K562 (cell line): ENCODE results near the gene FKBP9. TPM values are rescaled to one million over a fixed set of nuclear protein-coding genes. Genes with fewer than 3 reads are reported as not detected.

ENCODE experiments used
- CEBPB ChIP-seq: fragments of 450-650 bp; IDR thresholded peaks from 2 replicates; pipeline ENCODE4 v1.6.1; 2016; ENCODE audit warnings: missing genetic modification characterization, missing compliant biosample characterization
- CREM ChIP-seq: IDR thresholded peaks from 2 replicates; pipeline ENCODE4 v1.6.1; 2014; ENCODE audit warnings: antibody characterized with exemption, low read depth
- FOXA1 ChIP-seq: fragments of 450-650 bp; IDR thresholded peaks from 2 replicates; pipeline ENCODE4 v1.6.1; 2016; ENCODE audit warnings: mild to moderate bottlenecking, borderline replicate concordance
- MAFG ChIP-seq: fragments of 450-650 bp; conservative IDR thresholded peaks from 2 replicates; pipeline ENCODE4 v1.6.1; 2016; ENCODE audit warnings: missing genetic modification characterization, missing compliant biosample characterization
- MTF1 ChIP-seq: fragments of 250-450 bp; sonication (Bioruptor Pico); IDR thresholded peaks from 2 replicates; pipeline ENCODE4 v1.9.0; 2021; ENCODE audit warnings: moderate library complexity, mild to moderate bottlenecking, inconsistent platforms, borderline replicate concordance
- RFX1 ChIP-seq: fragments of 450-650 bp; IDR thresholded peaks from 2 replicates; pipeline ENCODE4 v1.6.1; 2016; ENCODE audit warnings: mild to moderate bottlenecking, moderate library complexity
- TARDBP ChIP-seq: fragments of 450-650 bp; IDR thresholded peaks from 2 replicates; pipeline ENCODE4 v1.6.1; 2016
- ZNF134 ChIP-seq: fragments of 250-450 bp; sonication (Bioruptor Pico); conservative IDR thresholded peaks from 2 replicates; pipeline ENCODE4 v1.4.0; 2020
- ZNF436 ChIP-seq: fragments of 250-450, 450-650 bp; sonication (Bioruptor Pico); formaldehyde crosslinking; IDR thresholded peaks from 2 replicates; pipeline ENCODE4 v1.7.0; 2020; ENCODE audit warnings: mild to moderate bottlenecking
- polyA plus RNA-seq, 8 experiments: library from polyadenylated mRNA; depleted of rRNA in 4 of 8; stranded (reverse) in 5 of 8; unstranded in 3 of 8; fragments of >200 nt; fragmentation: Nextera tagmentation in 2 of 8; fragmentation: Illumina TruSeq in 1 of 8; extraction: Ambion mirVana in 2 of 8; extraction: Trizol in 1 of 8; gene quantifications; 2 replicates each; pipeline versions ENCODE4 v1.2.1 to v1.2.3, GENCODE V29; 2011 to 2014; ENCODE audit warnings: inconsistent platforms in 1 of 8, missing spikeins in 1 of 8
- total RNA-seq, 7 experiments: library from RNA; depleted of rRNA in 6 of 7; stranded (reverse); fragments of >200 nt in 6 of 7; fragmentation: Illumina TruSeq in 2 of 7; extraction: Trizol in 2 of 7; gene quantifications; 2 replicates each; pipeline versions ENCODE4 v1.2.1 to v1.2.3, GENCODE V29; 2011 to 2021; ENCODE audit warnings: low replicate concordance in 1 of 7
- TF ChIP-seq, protein P1 (sequence below): fragments of 200-600 bp; sonication (generic); IDR thresholded peaks from one replicate; pipeline ENCODE4 v1.6.1; 2012; ENCODE audit warnings: mild to moderate bottlenecking, low read depth, low read length, inconsistent platforms
- TF ChIP-seq, protein P2 (sequence below): fragments of 250-450 bp; sonication (Bioruptor Pico); IDR thresholded peaks from 2 replicates; pipeline ENCODE4 v1.5.0; 2020; ENCODE audit warnings: mild to moderate bottlenecking
- TF ChIP-seq, protein P3 (sequence below): fragments of 150-350 bp; conservative IDR thresholded peaks from 2 replicates; pipeline ENCODE4 v1.6.1; 2014; ENCODE audit warnings: low read length
- TF ChIP-seq, protein P4 (sequence below): fragments of 250-450 bp; sonication (Bioruptor Pico); IDR thresholded peaks from 2 replicates; pipeline ENCODE4 v1.8.0; 2021; ENCODE audit warnings: moderate library complexity, mild to moderate bottlenecking, inconsistent platforms

Gene FKBP9
- total and polyA plus RNA-seq, 9 of the 15 experiments (the other 6 are each of a cell fraction or from before 2014, with no cell fraction given) = 5.9 to 23.7 (median 15.8) TPM

DNA sequence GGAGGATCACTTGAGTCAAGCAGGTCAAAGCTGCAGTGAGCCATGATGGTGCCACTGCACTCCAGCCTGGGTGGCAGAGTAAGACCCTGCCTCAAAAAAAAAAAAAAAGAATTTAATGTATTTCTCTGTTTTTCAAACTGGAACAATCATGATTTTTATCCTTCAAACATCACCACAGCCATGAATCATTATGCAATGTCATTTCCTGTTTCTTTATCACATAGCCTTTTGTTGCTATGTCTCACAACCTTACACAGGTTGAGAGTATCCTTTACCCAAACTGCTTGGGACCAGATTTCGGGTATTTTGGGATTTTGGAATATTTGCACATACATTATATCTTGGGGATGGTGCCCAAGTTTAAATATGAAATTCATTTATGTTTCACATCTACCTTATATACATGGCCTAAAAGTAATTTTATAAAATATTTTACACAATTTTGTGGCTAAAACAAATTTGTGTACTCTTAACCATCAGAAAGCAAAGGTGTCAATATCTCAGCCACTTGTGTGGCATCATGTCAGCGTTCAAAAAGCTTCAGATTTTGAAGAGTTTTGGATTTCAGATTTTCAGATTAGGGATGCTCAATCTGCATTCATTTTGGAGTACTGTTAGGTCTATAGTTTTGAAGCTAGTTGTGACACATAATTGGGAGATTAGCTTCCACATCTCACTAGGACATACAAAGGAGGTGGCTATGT is 97.2 kb downstream of the FKBP9 start (continued):
- TF ChIP-seq, protein P1, sequence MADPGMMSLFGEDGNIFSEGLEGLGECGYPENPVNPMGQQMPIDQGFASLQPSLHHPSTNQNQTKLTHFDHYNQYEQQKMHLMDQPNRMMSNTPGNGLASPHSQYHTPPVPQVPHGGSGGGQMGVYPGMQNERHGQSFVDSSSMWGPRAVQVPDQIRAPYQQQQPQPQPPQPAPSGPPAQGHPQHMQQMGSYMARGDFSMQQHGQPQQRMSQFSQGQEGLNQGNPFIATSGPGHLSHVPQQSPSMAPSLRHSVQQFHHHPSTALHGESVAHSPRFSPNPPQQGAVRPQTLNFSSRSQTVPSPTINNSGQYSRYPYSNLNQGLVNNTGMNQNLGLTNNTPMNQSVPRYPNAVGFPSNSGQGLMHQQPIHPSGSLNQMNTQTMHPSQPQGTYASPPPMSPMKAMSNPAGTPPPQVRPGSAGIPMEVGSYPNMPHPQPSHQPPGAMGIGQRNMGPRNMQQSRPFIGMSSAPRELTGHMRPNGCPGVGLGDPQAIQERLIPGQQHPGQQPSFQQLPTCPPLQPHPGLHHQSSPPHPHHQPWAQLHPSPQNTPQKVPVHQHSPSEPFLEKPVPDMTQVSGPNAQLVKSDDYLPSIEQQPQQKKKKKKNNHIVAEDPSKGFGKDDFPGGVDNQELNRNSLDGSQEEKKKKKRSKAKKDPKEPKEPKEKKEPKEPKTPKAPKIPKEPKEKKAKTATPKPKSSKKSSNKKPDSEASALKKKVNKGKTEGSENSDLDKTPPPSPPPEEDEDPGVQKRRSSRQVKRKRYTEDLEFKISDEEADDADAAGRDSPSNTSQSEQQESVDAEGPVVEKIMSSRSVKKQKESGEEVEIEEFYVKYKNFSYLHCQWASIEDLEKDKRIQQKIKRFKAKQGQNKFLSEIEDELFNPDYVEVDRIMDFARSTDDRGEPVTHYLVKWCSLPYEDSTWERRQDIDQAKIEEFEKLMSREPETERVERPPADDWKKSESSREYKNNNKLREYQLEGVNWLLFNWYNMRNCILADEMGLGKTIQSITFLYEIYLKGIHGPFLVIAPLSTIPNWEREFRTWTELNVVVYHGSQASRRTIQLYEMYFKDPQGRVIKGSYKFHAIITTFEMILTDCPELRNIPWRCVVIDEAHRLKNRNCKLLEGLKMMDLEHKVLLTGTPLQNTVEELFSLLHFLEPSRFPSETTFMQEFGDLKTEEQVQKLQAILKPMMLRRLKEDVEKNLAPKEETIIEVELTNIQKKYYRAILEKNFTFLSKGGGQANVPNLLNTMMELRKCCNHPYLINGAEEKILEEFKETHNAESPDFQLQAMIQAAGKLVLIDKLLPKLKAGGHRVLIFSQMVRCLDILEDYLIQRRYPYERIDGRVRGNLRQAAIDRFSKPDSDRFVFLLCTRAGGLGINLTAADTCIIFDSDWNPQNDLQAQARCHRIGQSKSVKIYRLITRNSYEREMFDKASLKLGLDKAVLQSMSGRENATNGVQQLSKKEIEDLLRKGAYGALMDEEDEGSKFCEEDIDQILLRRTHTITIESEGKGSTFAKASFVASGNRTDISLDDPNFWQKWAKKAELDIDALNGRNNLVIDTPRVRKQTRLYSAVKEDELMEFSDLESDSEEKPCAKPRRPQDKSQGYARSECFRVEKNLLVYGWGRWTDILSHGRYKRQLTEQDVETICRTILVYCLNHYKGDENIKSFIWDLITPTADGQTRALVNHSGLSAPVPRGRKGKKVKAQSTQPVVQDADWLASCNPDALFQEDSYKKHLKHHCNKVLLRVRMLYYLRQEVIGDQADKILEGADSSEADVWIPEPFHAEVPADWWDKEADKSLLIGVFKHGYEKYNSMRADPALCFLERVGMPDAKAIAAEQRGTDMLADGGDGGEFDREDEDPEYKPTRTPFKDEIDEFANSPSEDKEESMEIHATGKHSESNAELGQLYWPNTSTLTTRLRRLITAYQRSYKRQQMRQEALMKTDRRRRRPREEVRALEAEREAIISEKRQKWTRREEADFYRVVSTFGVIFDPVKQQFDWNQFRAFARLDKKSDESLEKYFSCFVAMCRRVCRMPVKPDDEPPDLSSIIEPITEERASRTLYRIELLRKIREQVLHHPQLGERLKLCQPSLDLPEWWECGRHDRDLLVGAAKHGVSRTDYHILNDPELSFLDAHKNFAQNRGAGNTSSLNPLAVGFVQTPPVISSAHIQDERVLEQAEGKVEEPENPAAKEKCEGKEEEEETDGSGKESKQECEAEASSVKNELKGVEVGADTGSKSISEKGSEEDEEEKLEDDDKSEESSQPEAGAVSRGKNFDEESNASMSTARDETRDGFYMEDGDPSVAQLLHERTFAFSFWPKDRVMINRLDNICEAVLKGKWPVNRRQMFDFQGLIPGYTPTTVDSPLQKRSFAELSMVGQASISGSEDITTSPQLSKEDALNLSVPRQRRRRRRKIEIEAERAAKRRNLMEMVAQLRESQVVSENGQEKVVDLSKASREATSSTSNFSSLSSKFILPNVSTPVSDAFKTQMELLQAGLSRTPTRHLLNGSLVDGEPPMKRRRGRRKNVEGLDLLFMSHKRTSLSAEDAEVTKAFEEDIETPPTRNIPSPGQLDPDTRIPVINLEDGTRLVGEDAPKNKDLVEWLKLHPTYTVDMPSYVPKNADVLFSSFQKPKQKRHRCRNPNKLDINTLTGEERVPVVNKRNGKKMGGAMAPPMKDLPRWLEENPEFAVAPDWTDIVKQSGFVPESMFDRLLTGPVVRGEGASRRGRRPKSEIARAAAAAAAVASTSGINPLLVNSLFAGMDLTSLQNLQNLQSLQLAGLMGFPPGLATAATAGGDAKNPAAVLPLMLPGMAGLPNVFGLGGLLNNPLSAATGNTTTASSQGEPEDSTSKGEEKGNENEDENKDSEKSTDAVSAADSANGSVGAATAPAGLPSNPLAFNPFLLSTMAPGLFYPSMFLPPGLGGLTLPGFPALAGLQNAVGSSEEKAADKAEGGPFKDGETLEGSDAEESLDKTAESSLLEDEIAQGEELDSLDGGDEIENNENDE = no peak
- TF ChIP-seq, protein P2, sequence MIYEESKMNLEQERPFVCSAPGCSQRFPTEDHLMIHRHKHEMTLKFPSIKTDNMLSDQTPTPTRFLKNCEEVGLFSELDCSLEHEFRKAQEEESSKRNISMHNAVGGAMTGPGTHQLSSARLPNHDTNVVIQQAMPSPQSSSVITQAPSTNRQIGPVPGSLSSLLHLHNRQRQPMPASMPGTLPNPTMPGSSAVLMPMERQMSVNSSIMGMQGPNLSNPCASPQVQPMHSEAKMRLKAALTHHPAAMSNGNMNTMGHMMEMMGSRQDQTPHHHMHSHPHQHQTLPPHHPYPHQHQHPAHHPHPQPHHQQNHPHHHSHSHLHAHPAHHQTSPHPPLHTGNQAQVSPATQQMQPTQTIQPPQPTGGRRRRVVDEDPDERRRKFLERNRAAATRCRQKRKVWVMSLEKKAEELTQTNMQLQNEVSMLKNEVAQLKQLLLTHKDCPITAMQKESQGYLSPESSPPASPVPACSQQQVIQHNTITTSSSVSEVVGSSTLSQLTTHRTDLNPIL (CRISPR knock-in tag) = no peak
- 0 out of 2 replicates have a peak, but pooled peaks have one; percentile 23 for TF ChIP-seq CREM
- peak; percentile 20; the same call in 1 of the 2 replicates for TF ChIP-seq RFX1
- TF ChIP-seq FOXA1 = no peak
- peak; percentile 49; the same call in 1 of the 2 replicates for TF ChIP-seq MAFG (tag)
- peak; percentile 70 for TF ChIP-seq CEBPB (tag)
- no peak for TF ChIP-seq TARDBP
- TF ChIP-seq ZNF436 (CRISPR knock-in tag) = no peak
- TF ChIP-seq ZNF134 = no peak
- TF ChIP-seq, protein P3, sequence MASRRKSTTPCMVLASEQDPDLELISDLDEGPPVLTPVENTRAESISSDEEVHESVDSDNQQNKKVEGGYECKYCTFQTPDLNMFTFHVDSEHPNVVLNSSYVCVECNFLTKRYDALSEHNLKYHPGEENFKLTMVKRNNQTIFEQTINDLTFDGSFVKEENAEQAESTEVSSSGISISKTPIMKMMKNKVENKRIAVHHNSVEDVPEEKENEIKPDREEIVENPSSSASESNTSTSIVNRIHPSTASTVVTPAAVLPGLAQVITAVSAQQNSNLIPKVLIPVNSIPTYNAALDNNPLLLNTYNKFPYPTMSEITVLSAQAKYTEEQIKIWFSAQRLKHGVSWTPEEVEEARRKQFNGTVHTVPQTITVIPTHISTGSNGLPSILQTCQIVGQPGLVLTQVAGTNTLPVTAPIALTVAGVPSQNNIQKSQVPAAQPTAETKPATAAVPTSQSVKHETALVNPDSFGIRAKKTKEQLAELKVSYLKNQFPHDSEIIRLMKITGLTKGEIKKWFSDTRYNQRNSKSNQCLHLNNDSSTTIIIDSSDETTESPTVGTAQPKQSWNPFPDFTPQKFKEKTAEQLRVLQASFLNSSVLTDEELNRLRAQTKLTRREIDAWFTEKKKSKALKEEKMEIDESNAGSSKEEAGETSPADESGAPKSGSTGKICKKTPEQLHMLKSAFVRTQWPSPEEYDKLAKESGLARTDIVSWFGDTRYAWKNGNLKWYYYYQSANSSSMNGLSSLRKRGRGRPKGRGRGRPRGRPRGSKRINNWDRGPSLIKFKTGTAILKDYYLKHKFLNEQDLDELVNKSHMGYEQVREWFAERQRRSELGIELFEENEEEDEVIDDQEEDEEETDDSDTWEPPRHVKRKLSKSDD = no peak
- TF ChIP-seq, protein P4, sequence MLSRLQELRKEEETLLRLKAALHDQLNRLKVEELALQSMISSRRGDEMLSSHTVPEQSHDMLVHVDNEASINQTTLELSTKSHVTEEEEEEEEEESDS (CRISPR knock-in tag) = no peak
- no peak for TF ChIP-seq MTF1 (CRISPR knock-in tag)
